WERI-Rb-1 (cell line): ENCODE measurements around the gene PDE8B.

Experiments
- DNase-seq: peaks from one replicate; pipeline ENCODE4 v3.0.0-alpha.2; 2020
- H3K27ac ChIP-seq: fragments of 250-450 bp; sonication (Bioruptor Pico); 2 replicates; pipeline ENCODE4 v1.5.1; 2020; ENCODE audit warnings: mild to moderate bottlenecking, moderate library complexity
- H3K27me3 ChIP-seq: fragments of 250-450 bp; sonication (Bioruptor Pico); 2 replicates; pipeline ENCODE4 v1.5.1; 2021; ENCODE audit warnings: mild to moderate bottlenecking, low read depth, moderate library complexity; ENCODE audit not compliant: insufficient read depth, severe bottlenecking
- H3K36me3 ChIP-seq: fragments of 250-450 bp; sonication (Bioruptor Pico); 2 replicates; pipeline ENCODE4 v1.5.1; 2020; ENCODE audit warnings: mild to moderate bottlenecking, moderate library complexity
- H3K4me3 ChIP-seq: 2 replicates; pipeline ENCODE4 v1.5.1; 2011; ENCODE audit warnings: low read depth, mild to moderate bottlenecking, control low read depth, low read length
- H3K9me3 ChIP-seq: fragments of 250-450 bp; sonication (Bioruptor Pico); 2 replicates; pipeline ENCODE4 v1.5.1; 2021; ENCODE audit warnings: mild to moderate bottlenecking, moderate library complexity; ENCODE audit not compliant: severe bottlenecking
- CTCF ChIP-seq: IDR thresholded peaks from 2 replicates; pipeline ENCODE4 v1.5.1; 2011; ENCODE audit warnings: low read depth, mild to moderate bottlenecking, control low read depth, inconsistent platforms, low read length

The PDE8B gene

GRCh38 chr5:77298146-77298545 lies 87.7 kb downstream of the PDE8B start:
- H3K27me3 ChIP-seq: no peaks in the 10 kb centered on the region
- TF ChIP-seq CTCF: no peak
- no peaks in the 10 kb centered on the region for H3K9me3 ChIP-seq
- no peak for DNase-seq
- no peaks in the 10 kb centered on the region for H3K36me3 ChIP-seq
- H3K4me3 ChIP-seq: no peak overlapping the region
- H3K27ac ChIP-seq: no peak overlapping the region

DNA sequence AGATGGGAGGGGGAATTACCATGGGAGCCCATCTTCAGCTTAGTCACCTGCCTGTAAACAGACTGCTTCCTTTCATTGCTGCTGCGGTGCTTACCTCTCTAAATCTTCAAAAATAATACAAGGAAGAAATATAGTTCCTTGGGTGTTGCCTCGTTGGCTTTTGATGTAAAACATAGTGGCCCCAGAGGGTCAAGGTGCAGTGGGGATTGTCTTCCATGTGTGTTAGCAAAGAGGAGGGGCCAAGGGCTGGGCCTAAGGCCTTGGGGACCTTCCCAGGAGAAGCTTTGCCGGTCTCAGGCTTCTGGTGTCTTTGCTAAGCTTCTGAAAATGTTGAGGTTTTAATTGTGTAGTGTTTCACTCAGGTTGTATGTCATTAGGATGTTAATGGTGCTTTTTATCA lies 90.0 kb downstream of the PDE8B start:
- DNase-seq: no peak
- no peak overlapping the region for H3K27ac ChIP-seq
- H3K4me3 ChIP-seq: no peak overlapping the region
- H3K27me3 ChIP-seq: no peaks in the 10 kb centered on the region
- H3K9me3 ChIP-seq: no peaks in the 10 kb centered on the region
- no peak for TF ChIP-seq CTCF
- no peaks in the 10 kb centered on the region for H3K36me3 ChIP-seq

DNA sequence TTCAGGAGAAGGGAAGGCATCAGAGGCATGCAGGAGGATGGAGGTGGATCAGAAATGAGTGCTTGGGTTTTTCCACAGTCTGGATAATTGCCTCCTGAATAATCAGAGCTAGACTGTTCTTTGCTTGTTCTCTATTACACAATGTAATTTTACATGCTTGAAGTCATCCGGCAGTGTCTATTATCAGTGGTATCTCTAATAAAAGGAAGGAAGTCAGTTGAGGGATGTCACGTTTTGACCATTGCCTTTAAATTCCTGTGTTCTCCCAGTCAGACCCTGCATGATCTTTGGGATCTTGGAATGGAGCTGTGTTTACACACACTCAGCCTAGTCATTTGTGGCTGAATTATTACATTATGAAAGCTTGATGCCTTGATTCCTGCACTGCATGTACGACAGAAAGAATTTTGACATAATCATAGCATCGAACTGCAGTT lies 91.0 kb downstream of the PDE8B start:
- no peaks in the 10 kb centered on the region for H3K36me3 ChIP-seq
- no peak for DNase-seq
- H3K27ac ChIP-seq: no peak overlapping the region
- H3K9me3 ChIP-seq: no peaks in the 10 kb centered on the region
- no peak for TF ChIP-seq CTCF
- no peak overlapping the region for H3K4me3 ChIP-seq
- H3K27me3 ChIP-seq: no peaks in the 10 kb centered on the region

DNA sequence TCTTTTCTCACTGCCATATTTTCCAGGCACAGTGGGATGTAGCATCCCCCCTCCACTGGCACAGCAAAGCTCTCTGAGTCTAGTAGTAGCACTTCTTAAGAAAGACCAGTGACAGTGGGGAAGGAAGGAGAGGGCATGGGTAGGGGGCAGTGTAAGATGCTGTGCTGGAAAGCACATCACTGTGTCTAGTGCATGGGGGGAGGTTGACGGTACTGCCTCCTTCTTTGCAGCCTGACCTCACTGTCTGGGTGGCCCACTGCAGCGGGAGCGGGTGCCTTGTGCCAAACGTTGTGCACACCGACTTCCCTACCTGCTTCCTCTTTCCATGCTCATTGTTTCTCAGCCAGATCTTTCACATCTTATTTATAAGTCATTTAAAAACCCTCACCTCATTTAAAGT lies 91.8 kb downstream of the PDE8B start:
- Histone ChIP-seq H3K27me3 (no peaks in the 10 kb centered on the region), H3K4me3 (no peak overlapping the region), H3K9me3 (no peaks in the 10 kb centered on the region), H3K27ac (no peak overlapping the region), H3K36me3 (no peaks in the 10 kb centered on the region)
- no peak for DNase-seq
- peak; percentile 16; the same call in 1 of the 2 replicates for TF ChIP-seq CTCF

GRCh38 chr5:77302653-77303052 lies 92.2 kb downstream of the PDE8B start:
- no peak for TF ChIP-seq CTCF
- Histone ChIP-seq H3K4me3 (no peak overlapping the region), H3K27ac (no peak overlapping the region), H3K9me3 (no peaks in the 10 kb centered on the region), H3K27me3 (no peaks in the 10 kb centered on the region), H3K36me3 (no peaks in the 10 kb centered on the region)
- DNase-seq: no peak

DNA sequence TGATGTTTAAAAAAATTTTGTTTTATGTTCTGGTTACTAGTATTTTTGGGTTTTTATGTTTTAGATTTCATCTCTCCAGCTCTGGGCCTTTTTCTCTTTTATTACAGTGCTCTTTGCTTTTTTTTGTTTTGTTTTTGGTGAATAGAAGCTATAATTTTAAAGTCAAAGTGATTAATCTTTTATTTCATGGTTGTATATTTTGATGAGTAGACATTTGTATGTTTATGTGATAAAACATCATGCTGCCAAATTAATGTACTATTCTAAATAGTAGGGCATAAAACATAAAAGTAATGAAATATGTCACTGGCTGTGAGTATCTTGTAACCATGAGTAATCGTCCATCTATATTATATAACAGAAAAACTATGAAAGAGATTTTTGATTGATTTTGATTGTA lies 93.9 kb downstream of the PDE8B start:
- no peaks in the 10 kb centered on the region for H3K36me3 ChIP-seq
- no peak overlapping the region for H3K27ac ChIP-seq
- no peaks in the 10 kb centered on the region for H3K27me3 ChIP-seq
- no peak for DNase-seq
- H3K4me3 ChIP-seq: no peak overlapping the region
- H3K9me3 ChIP-seq: no peaks in the 10 kb centered on the region
- no peak for TF ChIP-seq CTCF
